K562 (cell line): Measurements from ENCODE around the gene TRAF3IP3. TPM values are rescaled to one million over a fixed set of nuclear protein-coding genes. Genes with fewer than 3 reads are reported as not detected.

Source experiments
- ELF2 ChIP-seq: fragments of 250-450 bp; sonication (Bioruptor Pico); IDR thresholded peaks from 2 replicates; pipeline ENCODE4 v1.5.0; 2021; ENCODE audit warnings: mild to moderate bottlenecking
- GATAD2A ChIP-seq: fragments of 450-650 bp; IDR thresholded peaks from 2 replicates; pipeline ENCODE4 v1.6.1; 2017
- HBP1 ChIP-seq: fragments of 450-650 bp; formaldehyde crosslinking; IDR thresholded peaks from 2 replicates; pipeline ENCODE4 v1.4.0; 2022; ENCODE audit warnings: missing genetic modification characterization
- HDAC3 ChIP-seq: fragments of 450-650 bp; IDR thresholded peaks from 2 replicates; pipeline ENCODE4 v1.6.1; 2018; ENCODE audit warnings: borderline replicate concordance, mild to moderate bottlenecking, moderate library complexity; ENCODE audit not compliant: partially characterized antibody
- JUN ChIP-seq, 2 experiments: sonication (generic) in 1 of 2; formaldehyde crosslinking in 1 of 2; IDR thresholded peaks; 2 replicates each; pipeline versions ENCODE4 v1.6.1 to v1.8.0; 2012 to 2022; ENCODE audit warnings: borderline replicate concordance in 2 of 2, mild to moderate bottlenecking in 2 of 2, improper control_type of control experiment in 1 of 2, low read depth in 1 of 2, low read length in 1 of 2, missing genetic modification reagents in 1 of 2
- KLF10 ChIP-seq: fragments of 250-450 bp; sonication (Bioruptor Pico); IDR thresholded peaks from 2 replicates; pipeline ENCODE4 v1.6.1; 2021; ENCODE audit warnings: matching md5 sums
- RFX1 ChIP-seq: fragments of 450-650 bp; IDR thresholded peaks from 2 replicates; pipeline ENCODE4 v1.6.1; 2016; ENCODE audit warnings: mild to moderate bottlenecking, moderate library complexity
- SPI1 ChIP-seq: IDR thresholded peaks from 2 replicates; pipeline ENCODE4 v1.6.1; 2011; ENCODE audit warnings: low read depth, low read length, control low read depth, borderline replicate concordance
- STAT5B ChIP-seq: fragments of 250-450 bp; sonication (Bioruptor Pico); IDR thresholded peaks from 2 replicates; pipeline ENCODE4 v1.8.0; 2021; ENCODE audit warnings: mild to moderate bottlenecking, inconsistent platforms
- TAF7 ChIP-seq: fragments of 450-650 bp; IDR thresholded peaks from 2 replicates; pipeline ENCODE4 v1.6.1; 2016; ENCODE audit warnings: missing genetic modification characterization, missing compliant biosample characterization
- TSHZ1 ChIP-seq: fragments of 250-450 bp; sonication (Bioruptor Pico); IDR thresholded peaks from 2 replicates; pipeline ENCODE4 v1.4.0; 2020; ENCODE audit warnings: mild to moderate bottlenecking, moderate library complexity
- ZNF146 ChIP-seq: IDR thresholded peaks from one replicate; pipeline ENCODE4 v1.6.1; 2018; ENCODE audit warnings: missing compliant biosample characterization; ENCODE audit not compliant: unreplicated experiment
- ZNF445 ChIP-seq: fragments of 250-450 bp; sonication (Bioruptor Pico); IDR thresholded peaks from 2 replicates; pipeline ENCODE4 v1.4.0; 2020; ENCODE audit warnings: low read depth, mild to moderate bottlenecking, moderate library complexity
- polyA plus RNA-seq, 8 experiments: library from polyadenylated mRNA; depleted of rRNA in 4 of 8; stranded (reverse) in 5 of 8; unstranded in 3 of 8; fragments of >200 nt; fragmentation: Nextera tagmentation in 2 of 8; fragmentation: Illumina TruSeq in 1 of 8; extraction: Ambion mirVana in 2 of 8; extraction: Trizol in 1 of 8; gene quantifications; 2 replicates each; pipeline versions ENCODE4 v1.2.1 to v1.2.3, GENCODE V29; 2011 to 2014; ENCODE audit warnings: inconsistent platforms in 1 of 8, missing spikeins in 1 of 8
- total RNA-seq, 7 experiments: library from RNA; depleted of rRNA in 6 of 7; stranded (reverse); fragments of >200 nt in 6 of 7; fragmentation: Illumina TruSeq in 2 of 7; extraction: Trizol in 2 of 7; gene quantifications; 2 replicates each; pipeline versions ENCODE4 v1.2.1 to v1.2.3, GENCODE V29; 2011 to 2021; ENCODE audit warnings: low replicate concordance in 1 of 7
- TF ChIP-seq, protein P1 (sequence below): IDR thresholded peaks from 2 replicates; pipeline ENCODE4 v1.6.1; 2011; ENCODE audit not compliant: insufficient read length; ENCODE audit errors: extremely low read depth
- TF ChIP-seq, protein P2 (sequence below): IDR thresholded peaks from 2 replicates; pipeline ENCODE4 v1.6.1; 2016; ENCODE audit warnings: missing genetic modification characterization, missing compliant biosample characterization
- TF ChIP-seq, protein P3 (sequence below): sonication (generic); formaldehyde crosslinking; IDR thresholded peaks from 2 replicates; pipeline ENCODE4 v1.8.0; 2022; ENCODE audit warnings: mild to moderate bottlenecking, missing genetic modification reagents

The TRAF3IP3 gene
- total and polyA plus RNA-seq, 9 of the 15 experiments (the other 6 are each of a cell fraction or from before 2014, with no cell fraction given): 0.06 to 1.1 (median 0.31) TPM

GRCh38 chr1:209808059-209808581 is 52.3 kb downstream of the TRAF3IP3 start (continued):
- TF ChIP-seq TSHZ1 (CRISPR knock-in tag) (no peak), STAT5B (CRISPR knock-in tag) (no peak), RFX1 (no peak), ZNF445 (CRISPR knock-in tag) (no peak), ZNF146 (CRISPR knock-in tag) (no peak), HDAC3 (no peak), HBP1 (no peak), SPI1 (no peak), ELF2 (CRISPR knock-in tag) (no peak), GATAD2A (no peak), JUN (IDR thresholded peaks at IDR 0.05; ENCODE audit: borderline replicate concordance, low read depth, low read length) (peak; percentile 73), JUN (CRISPR knock-in tag; IDR thresholded peaks at IDR 0.05; ENCODE audit: borderline replicate concordance) (no peak), TAF7 (tag) (no peak), KLF10 (CRISPR knock-in tag) (no peak)
- TF ChIP-seq, protein P1, sequence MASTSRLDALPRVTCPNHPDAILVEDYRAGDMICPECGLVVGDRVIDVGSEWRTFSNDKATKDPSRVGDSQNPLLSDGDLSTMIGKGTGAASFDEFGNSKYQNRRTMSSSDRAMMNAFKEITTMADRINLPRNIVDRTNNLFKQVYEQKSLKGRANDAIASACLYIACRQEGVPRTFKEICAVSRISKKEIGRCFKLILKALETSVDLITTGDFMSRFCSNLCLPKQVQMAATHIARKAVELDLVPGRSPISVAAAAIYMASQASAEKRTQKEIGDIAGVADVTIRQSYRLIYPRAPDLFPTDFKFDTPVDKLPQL: no peak
- TF ChIP-seq, protein P2, sequence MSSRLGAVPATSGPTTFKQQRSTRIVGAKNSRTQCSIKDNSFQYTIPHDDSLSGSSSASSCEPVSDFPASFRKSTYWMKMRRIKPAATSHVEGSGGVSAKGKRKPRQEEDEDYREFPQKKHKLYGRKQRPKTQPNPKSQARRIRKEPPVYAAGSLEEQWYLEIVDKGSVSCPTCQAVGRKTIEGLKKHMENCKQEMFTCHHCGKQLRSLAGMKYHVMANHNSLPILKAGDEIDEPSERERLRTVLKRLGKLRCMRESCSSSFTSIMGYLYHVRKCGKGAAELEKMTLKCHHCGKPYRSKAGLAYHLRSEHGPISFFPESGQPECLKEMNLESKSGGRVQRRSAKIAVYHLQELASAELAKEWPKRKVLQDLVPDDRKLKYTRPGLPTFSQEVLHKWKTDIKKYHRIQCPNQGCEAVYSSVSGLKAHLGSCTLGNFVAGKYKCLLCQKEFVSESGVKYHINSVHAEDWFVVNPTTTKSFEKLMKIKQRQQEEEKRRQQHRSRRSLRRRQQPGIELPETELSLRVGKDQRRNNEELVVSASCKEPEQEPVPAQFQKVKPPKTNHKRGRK: no peak
- TF ChIP-seq, protein P3, sequence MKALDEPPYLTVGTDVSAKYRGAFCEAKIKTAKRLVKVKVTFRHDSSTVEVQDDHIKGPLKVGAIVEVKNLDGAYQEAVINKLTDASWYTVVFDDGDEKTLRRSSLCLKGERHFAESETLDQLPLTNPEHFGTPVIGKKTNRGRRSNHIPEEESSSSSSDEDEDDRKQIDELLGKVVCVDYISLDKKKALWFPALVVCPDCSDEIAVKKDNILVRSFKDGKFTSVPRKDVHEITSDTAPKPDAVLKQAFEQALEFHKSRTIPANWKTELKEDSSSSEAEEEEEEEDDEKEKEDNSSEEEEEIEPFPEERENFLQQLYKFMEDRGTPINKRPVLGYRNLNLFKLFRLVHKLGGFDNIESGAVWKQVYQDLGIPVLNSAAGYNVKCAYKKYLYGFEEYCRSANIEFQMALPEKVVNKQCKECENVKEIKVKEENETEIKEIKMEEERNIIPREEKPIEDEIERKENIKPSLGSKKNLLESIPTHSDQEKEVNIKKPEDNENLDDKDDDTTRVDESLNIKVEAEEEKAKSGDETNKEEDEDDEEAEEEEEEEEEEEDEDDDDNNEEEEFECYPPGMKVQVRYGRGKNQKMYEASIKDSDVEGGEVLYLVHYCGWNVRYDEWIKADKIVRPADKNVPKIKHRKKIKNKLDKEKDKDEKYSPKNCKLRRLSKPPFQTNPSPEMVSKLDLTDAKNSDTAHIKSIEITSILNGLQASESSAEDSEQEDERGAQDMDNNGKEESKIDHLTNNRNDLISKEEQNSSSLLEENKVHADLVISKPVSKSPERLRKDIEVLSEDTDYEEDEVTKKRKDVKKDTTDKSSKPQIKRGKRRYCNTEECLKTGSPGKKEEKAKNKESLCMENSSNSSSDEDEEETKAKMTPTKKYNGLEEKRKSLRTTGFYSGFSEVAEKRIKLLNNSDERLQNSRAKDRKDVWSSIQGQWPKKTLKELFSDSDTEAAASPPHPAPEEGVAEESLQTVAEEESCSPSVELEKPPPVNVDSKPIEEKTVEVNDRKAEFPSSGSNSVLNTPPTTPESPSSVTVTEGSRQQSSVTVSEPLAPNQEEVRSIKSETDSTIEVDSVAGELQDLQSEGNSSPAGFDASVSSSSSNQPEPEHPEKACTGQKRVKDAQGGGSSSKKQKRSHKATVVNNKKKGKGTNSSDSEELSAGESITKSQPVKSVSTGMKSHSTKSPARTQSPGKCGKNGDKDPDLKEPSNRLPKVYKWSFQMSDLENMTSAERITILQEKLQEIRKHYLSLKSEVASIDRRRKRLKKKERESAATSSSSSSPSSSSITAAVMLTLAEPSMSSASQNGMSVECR (CRISPR knock-in tag): no peak
